K562 (cell line): ENCODE results near the gene MBP. TPM values are rescaled to one million over a fixed set of nuclear protein-coding genes. Genes with fewer than 3 reads are reported as not detected.

Source experiments
- ATAC-seq: fragments of 200-7000 bp; cut with Tn5 transposase; 3 replicates; pipeline ENCODE4 v1.9.1; 2020; ENCODE audit warnings: moderate library complexity
- BruUV-seq: library from RNA; stranded (reverse); fragments of 400-500 nt; replicated peaks from 2 replicates; lab custom pipeline; 2021; lab: Mats Ljungman, UMichigan
- CTCF ChIA-PET: fragments of 300-600 bp; formaldehyde crosslinking; extraction: SDS; loops from one replicate; lab custom pipeline; 2021; ENCODE audit warnings: low intra/inter-chr PET ratio; lab: Yijun Ruan, JAX
- POLR2A ChIA-PET: fragments of 300-600, 350-650 bp; sonication (Branson Sonifier 250); formaldehyde crosslinking; extraction: SDS; loops from one replicate; lab custom pipeline; 2021; ENCODE audit warnings: antibody characterized with exemption, inconsistent platforms; lab: Yijun Ruan, JAX
- DNase-seq, 4 experiments: peaks; one replicate each; pipeline versions ENCODE4 v3.0.0 to v3.0.0-alpha.2; 2011 to 2018; ENCODE audit warnings: low spot score in 3 of 4, mixed read lengths in 3 of 4; ENCODE audit errors: extremely low read depth in 1 of 4
- FAIRE-seq: peaks from 2 replicates; lab custom pipeline; 2011; peaks lifted over from hg19 to GRCh38; lab: Jason Lieb, UNC
- H2AFZ ChIP-seq: 2 replicates; pipeline ENCODE4 v1.6.0; 2011; ENCODE audit warnings: low read depth, low read length, control low read depth, inconsistent platforms
- H3K27ac ChIP-seq: fragments of 200-600 bp; 3 replicates; pipeline ENCODE4 v1.8.0; 2011; ENCODE audit warnings: low read depth, mild to moderate bottlenecking, control low read depth, inconsistent platforms, low read length, moderate library complexity, mixed read lengths; ENCODE audit errors: extremely low read depth
- H3K27me3 ChIP-seq, 2 experiments: fragments of 300-600 bp in 1 of 2; 2 replicates in 1 of 2; 3 replicates in 1 of 2; pipeline versions ENCODE4 v1.6.0 to v1.8.0; 2011; ENCODE audit warnings: inconsistent platforms in 2 of 2, low read length in 2 of 2, mild to moderate bottlenecking in 1 of 2, mixed read lengths in 1 of 2, moderate library complexity in 1 of 2; ENCODE audit not compliant: control insufficient read depth in 2 of 2, insufficient read depth in 2 of 2
- H3K36me3 ChIP-seq: fragments of 300-600 bp; 3 replicates; pipeline ENCODE4 v1.8.0; 2011; ENCODE audit warnings: mild to moderate bottlenecking, low read length, inconsistent platforms; ENCODE audit not compliant: control insufficient read depth, insufficient read depth
- H3K4me1 ChIP-seq, 2 experiments: fragments of 200-600 bp in 1 of 2; replicated peaks in 1 of 2; 2 replicates in 1 of 2; 3 replicates in 1 of 2; pipeline versions ENCODE4 v1.5.1 to v1.8.0; 2011; ENCODE audit warnings: inconsistent platforms in 2 of 2, low read length in 2 of 2, mild to moderate bottlenecking in 1 of 2, mixed read lengths in 1 of 2, moderate library complexity in 1 of 2; ENCODE audit not compliant: control insufficient read depth in 2 of 2, insufficient read depth in 2 of 2
- H3K4me2 ChIP-seq: 2 replicates; pipeline ENCODE4 v1.6.1; 2011; ENCODE audit warnings: low read length, control low read depth, inconsistent platforms, mixed read lengths; ENCODE audit not compliant: insufficient read depth
- H3K4me3 ChIP-seq: fragments of 200-600 bp; sonication (generic), shearing (Covaris generic); 2 replicates; pipeline ENCODE4 v1.5.1; 2016; ENCODE audit warnings: control low read depth, inconsistent platforms
- H3K79me2 ChIP-seq: fragments of 200-600 bp; 3 replicates; pipeline ENCODE4 v1.8.0; 2011; ENCODE audit warnings: low read length, inconsistent platforms; ENCODE audit not compliant: control insufficient read depth, insufficient read depth
- H3K9ac ChIP-seq, 2 experiments: 2 replicates each; pipeline versions ENCODE4 v1.6.0 to v1.6.1; 2011; ENCODE audit warnings: low read depth in 2 of 2, low read length in 2 of 2, control low read depth in 1 of 2, inconsistent platforms in 1 of 2, mild to moderate bottlenecking in 1 of 2, mixed read lengths in 1 of 2; ENCODE audit not compliant: insufficient read depth in 1 of 2
- H3K9me1 ChIP-seq: one replicate; pipeline ENCODE4 v1.6.0; 2011; ENCODE audit warnings: inconsistent platforms, mild to moderate bottlenecking, low read length, moderate library complexity; ENCODE audit not compliant: control insufficient read depth, insufficient read depth
- H3K9me3 ChIP-seq: replicated peaks from 2 replicates; pipeline ENCODE4 v1.5.1; 2011; ENCODE audit warnings: low read depth, low read length, inconsistent platforms; ENCODE audit not compliant: control insufficient read depth, insufficient read depth
- H4K20me1 ChIP-seq: replicated peaks from 2 replicates; pipeline ENCODE4 v1.6.1; 2011; ENCODE audit warnings: low read length, inconsistent platforms, mixed read lengths; ENCODE audit not compliant: control insufficient read depth, insufficient read depth
- ARID2 ChIP-seq: fragments of 450-650 bp; IDR thresholded peaks from 2 replicates; pipeline ENCODE4 v1.6.1; 2017; ENCODE audit warnings: antibody characterized with exemption, mild to moderate bottlenecking
- CBX1 ChIP-seq: sonication (generic); IDR thresholded peaks from 2 replicates; pipeline ENCODE4 v1.6.1; 2016; ENCODE audit warnings: antibody characterized with exemption, low read depth, mild to moderate bottlenecking
- CCNT2 ChIP-seq: IDR thresholded peaks from 2 replicates; pipeline ENCODE4 v1.6.1; 2011; ENCODE audit warnings: borderline replicate concordance, low read depth, mild to moderate bottlenecking, moderate library complexity, mixed read lengths, low read length; ENCODE audit not compliant: insufficient read length; ENCODE audit errors: extremely low read depth
- FOXA1 ChIP-seq: fragments of 450-650 bp; IDR thresholded peaks from 2 replicates; pipeline ENCODE4 v1.6.1; 2016; ENCODE audit warnings: mild to moderate bottlenecking, borderline replicate concordance
- GABPA ChIP-seq: fragments of 200-800 bp; sonication (Bioruptor generic); conservative IDR thresholded peaks from 2 replicates; pipeline ENCODE4 v1.6.1; 2016; ENCODE audit warnings: low read depth, missing genetic modification characterization, missing compliant biosample characterization
- KLF13 ChIP-seq: fragments of 450-650 bp; IDR thresholded peaks from 2 replicates; pipeline ENCODE4 v1.6.1; 2016; ENCODE audit warnings: missing genetic modification characterization, low read depth, mild to moderate bottlenecking, missing compliant biosample characterization, moderate library complexity, borderline replicate concordance
- LCOR ChIP-seq: sonication (generic); formaldehyde crosslinking; IDR thresholded peaks from 2 replicates; pipeline ENCODE4 v1.8.0; 2022; ENCODE audit warnings: mild to moderate bottlenecking, missing genetic modification reagents
- MED1 ChIP-seq: sonication (generic); formaldehyde crosslinking; IDR thresholded peaks from 2 replicates; pipeline ENCODE4 v1.8.1; 2023; ENCODE audit warnings: missing genetic modification reagents, borderline replicate concordance
- RBBP5 ChIP-seq: fragments of 200-600 bp; sonication (generic); IDR thresholded peaks from 2 replicates; pipeline ENCODE4 v1.6.1; 2012; ENCODE audit warnings: borderline replicate concordance, mild to moderate bottlenecking, low read length, control low read depth, inconsistent platforms; ENCODE audit not compliant: insufficient read depth, poor library complexity, severe bottlenecking
- SAFB2 ChIP-seq: fragments of 200-400 bp; formaldehyde crosslinking; IDR thresholded peaks from 2 replicates; pipeline ENCODE4 v1.6.1; 2018; ENCODE audit warnings: borderline replicate concordance, low read length, low read depth, moderate library complexity; ENCODE audit not compliant: severe bottlenecking
- TCF7 ChIP-seq: sonication (generic); IDR thresholded peaks from 2 replicates; pipeline ENCODE4 v1.6.1; 2016; ENCODE audit warnings: antibody characterized with exemption, borderline replicate concordance
- ZBTB7A ChIP-seq: IDR thresholded peaks from 2 replicates; pipeline ENCODE4 v1.6.1; 2011; ENCODE audit warnings: low read depth, mild to moderate bottlenecking, low read length, moderate library complexity, borderline replicate concordance; ENCODE audit not compliant: control insufficient read depth
- ZSCAN29 ChIP-seq: fragments of 450-650 bp; IDR thresholded peaks from 2 replicates; pipeline ENCODE4 v1.6.1; 2017
- whole genome bisulfite sequencing: fragments of 100-300 bp; shearing (Covaris generic); methylation state at CpG from one replicate; pipeline ENCODE4 v1.1.6; 2016; ENCODE audit warnings: low coverage, mixed read lengths; ENCODE audit not compliant: insufficient coverage; ENCODE audit errors: missing lambda C conversion rate; 5-methylcytosine and 5-hydroxymethylcytosine counted together
- in situ Hi-C: fragments of 300-500 bp; cut with MboI; formaldehyde crosslinking; loops from 4 replicates; pipeline ENCODE4 v1.15.0; 2018; ENCODE audit warnings: inconsistent platforms, mixed read lengths
- intact Hi-C: fragments of 100-400 bp; cut with micrococcal nuclease; formaldehyde crosslinking; loops from 2 replicates; pipeline ENCODE4 v1.14.2; 2022
- polyA plus RNA-seq, 8 experiments: library from polyadenylated mRNA; depleted of rRNA in 4 of 8; stranded (reverse) in 5 of 8; unstranded in 3 of 8; fragments of >200 nt; fragmentation: Nextera tagmentation in 2 of 8; fragmentation: Illumina TruSeq in 1 of 8; extraction: Ambion mirVana in 2 of 8; extraction: Trizol in 1 of 8; gene quantifications; 2 replicates each; pipeline versions ENCODE4 v1.2.1 to v1.2.3, GENCODE V29; 2011 to 2014; ENCODE audit warnings: inconsistent platforms in 1 of 8, missing spikeins in 1 of 8
- total RNA-seq, 7 experiments: library from RNA; depleted of rRNA in 6 of 7; stranded (reverse); fragments of >200 nt in 6 of 7; fragmentation: Illumina TruSeq in 2 of 7; extraction: Trizol in 2 of 7; gene quantifications; 2 replicates each; pipeline versions ENCODE4 v1.2.1 to v1.2.3, GENCODE V29; 2011 to 2021; ENCODE audit warnings: low replicate concordance in 1 of 7
- TF ChIP-seq, protein P1 (sequence below): fragments of 250-450 bp; sonication (Bioruptor Pico); IDR thresholded peaks from 2 replicates; pipeline ENCODE4 v1.5.0; 2021

The MBP gene
- total and polyA plus RNA-seq, 9 of the 15 experiments (the other 6 are each of a cell fraction or from before 2014, with no cell fraction given) = 0.09 TPM; not detected in 8

DNA sequence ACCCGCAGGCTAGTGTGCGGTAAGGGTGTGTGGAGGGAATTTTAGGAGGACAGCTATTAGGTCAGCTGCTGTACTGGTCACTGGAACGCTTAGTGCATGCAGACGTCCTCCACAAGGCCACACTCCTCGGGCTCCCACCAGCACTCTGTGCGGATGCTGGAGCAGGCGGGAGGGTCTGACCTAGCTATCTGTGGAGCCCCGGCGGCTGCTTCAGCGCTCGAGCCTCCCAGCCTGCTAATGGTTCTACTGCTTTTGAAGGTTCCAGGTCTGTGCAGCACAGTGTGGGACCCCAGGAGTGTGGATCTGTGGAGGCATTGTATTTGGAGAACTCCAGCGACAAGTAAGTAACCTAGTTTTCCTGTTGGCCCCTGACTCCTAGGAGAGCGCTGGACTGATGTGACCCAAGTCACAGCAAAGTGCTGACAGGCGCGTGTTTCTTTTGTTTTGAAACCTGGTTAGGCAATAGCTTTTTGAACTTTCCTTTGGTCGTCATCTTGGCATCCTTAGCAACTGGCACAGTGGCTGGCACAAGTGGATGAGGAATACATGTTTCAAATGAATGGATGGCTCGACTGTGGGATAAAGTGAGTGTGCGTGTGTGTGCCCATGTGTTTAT lies 196.8 kb downstream of the MBP start:
- H3K27me3 ChIP-seq = no peaks in the 10 kb centered on the region
- peaks cover 28% of the 10 kb centered on the region; the same call in 2 of the 3 replicates for H3K36me3 ChIP-seq
- no peaks in the 10 kb centered on the region for H3K9me1 ChIP-seq
- no TSS peak for BruUV-seq
- H4K20me1 ChIP-seq = no peaks in the 10 kb centered on the region
- no peak for ATAC-seq
- FAIRE-seq = no peak
- H3K9me3 ChIP-seq = no peaks in the 10 kb centered on the region
- 94% methylated on average over 7 of the region's 18 CpGs for WGBS
- no peak overlapping the region for H2AFZ ChIP-seq
- no peak overlapping the region for H3K4me3 ChIP-seq
- H3K4me1 ChIP-seq = no peaks in the 10 kb centered on the region
- POLR2A ChIA-PET = no interaction called here
- in situ Hi-C loops = no loop called here
- intact Hi-C loops = no loop called here
- no peak overlapping the region for H3K9ac ChIP-seq
- CTCF ChIA-PET = no interaction called here
- no peak overlapping the region for H3K27ac ChIP-seq
- no peaks in the 10 kb centered on the region for H3K79me2 ChIP-seq
- no peak overlapping the region for H3K4me2 ChIP-seq
- DNase-seq = no peak
- no peak for TF ChIP-seq CCNT2
- no peak for TF ChIP-seq MED1 (CRISPR knock-in tag)
- TF ChIP-seq SAFB2 = no peak
- TF ChIP-seq RBBP5 = no peak
- TF ChIP-seq ZBTB7A = no peak
- no peak for TF ChIP-seq CBX1
- TF ChIP-seq, protein P1, sequence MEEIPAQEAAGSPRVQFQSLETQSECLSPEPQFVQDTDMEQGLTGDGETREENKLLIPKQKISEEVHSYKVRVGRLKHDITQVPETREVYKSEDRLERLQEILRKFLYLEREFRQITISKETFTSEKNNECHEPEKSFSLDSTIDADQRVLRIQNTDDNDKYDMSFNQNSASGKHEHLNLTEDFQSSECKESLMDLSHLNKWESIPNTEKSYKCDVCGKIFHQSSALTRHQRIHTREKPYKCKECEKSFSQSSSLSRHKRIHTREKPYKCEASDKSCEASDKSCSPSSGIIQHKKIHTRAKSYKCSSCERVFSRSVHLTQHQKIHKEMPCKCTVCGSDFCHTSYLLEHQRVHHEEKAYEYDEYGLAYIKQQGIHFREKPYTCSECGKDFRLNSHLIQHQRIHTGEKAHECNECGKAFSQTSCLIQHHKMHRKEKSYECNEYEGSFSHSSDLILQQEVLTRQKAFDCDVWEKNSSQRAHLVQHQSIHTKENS (CRISPR knock-in tag) = no peak
- no peak for TF ChIP-seq ARID2
- TF ChIP-seq TCF7 = no peak
- TF ChIP-seq FOXA1 = no peak
- TF ChIP-seq KLF13 (tag) = no peak
- no peak for TF ChIP-seq ZSCAN29
- no peak for TF ChIP-seq GABPA (tag)
- TF ChIP-seq LCOR (CRISPR knock-in tag) = no peak
